GM12801 (cell line): ENCODE measurements around the gene IL11RA.

Source experiments
- TF ChIP-seq, protein P1 (sequence below): IDR thresholded peaks from one replicate; pipeline ENCODE4 v1.5.1; 2011; ENCODE audit warnings: control low read depth; ENCODE audit not compliant: insufficient read length; ENCODE audit errors: extremely low read depth

The IL11RA gene

DNA sequence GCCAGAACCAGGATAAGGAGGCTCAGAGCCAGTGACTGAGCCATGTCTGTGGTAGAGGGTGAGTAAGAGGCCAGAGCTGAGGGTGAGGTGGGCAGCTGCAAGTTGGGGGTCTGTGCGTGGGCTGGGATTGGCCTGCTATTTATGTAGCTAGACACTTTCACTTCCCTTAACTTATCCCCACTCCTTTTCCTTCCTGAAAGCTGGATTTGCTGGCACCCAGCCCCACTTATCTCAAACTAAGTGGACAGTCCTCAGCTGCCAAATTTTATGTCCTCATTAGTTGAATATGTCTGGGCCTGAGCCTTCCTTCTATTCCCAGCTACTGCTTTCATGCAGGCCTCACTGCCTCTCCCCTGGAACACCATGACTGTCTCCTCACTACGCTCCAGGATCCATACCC lies 58.0 kb downstream of the IL11RA start, which contains the start of gene CCL21:
CCL21 (minus strand) TSS at position 114 of the 400 bp plus-strand sequence; CDS start at position 44, 70 bp downstream.
- TF ChIP-seq, protein P1, sequence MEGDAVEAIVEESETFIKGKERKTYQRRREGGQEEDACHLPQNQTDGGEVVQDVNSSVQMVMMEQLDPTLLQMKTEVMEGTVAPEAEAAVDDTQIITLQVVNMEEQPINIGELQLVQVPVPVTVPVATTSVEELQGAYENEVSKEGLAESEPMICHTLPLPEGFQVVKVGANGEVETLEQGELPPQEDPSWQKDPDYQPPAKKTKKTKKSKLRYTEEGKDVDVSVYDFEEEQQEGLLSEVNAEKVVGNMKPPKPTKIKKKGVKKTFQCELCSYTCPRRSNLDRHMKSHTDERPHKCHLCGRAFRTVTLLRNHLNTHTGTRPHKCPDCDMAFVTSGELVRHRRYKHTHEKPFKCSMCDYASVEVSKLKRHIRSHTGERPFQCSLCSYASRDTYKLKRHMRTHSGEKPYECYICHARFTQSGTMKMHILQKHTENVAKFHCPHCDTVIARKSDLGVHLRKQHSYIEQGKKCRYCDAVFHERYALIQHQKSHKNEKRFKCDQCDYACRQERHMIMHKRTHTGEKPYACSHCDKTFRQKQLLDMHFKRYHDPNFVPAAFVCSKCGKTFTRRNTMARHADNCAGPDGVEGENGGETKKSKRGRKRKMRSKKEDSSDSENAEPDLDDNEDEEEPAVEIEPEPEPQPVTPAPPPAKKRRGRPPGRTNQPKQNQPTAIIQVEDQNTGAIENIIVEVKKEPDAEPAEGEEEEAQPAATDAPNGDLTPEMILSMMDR: no peak
